ENCODE measurements around the gene ZNF512B. TPM values are rescaled to one million over a fixed set of nuclear protein-coding genes. Genes with fewer than 3 reads are reported as not detected.
"Not testable (repeated sequence)": the region's sequence is repeated elsewhere in the genome, so short reads cannot be mapped to it uniquely, and the experiment has no call there.

The ZNF512B gene
- total RNA-seq, 1 experiment from 2014 or later = 0.38 TPM

DNA sequence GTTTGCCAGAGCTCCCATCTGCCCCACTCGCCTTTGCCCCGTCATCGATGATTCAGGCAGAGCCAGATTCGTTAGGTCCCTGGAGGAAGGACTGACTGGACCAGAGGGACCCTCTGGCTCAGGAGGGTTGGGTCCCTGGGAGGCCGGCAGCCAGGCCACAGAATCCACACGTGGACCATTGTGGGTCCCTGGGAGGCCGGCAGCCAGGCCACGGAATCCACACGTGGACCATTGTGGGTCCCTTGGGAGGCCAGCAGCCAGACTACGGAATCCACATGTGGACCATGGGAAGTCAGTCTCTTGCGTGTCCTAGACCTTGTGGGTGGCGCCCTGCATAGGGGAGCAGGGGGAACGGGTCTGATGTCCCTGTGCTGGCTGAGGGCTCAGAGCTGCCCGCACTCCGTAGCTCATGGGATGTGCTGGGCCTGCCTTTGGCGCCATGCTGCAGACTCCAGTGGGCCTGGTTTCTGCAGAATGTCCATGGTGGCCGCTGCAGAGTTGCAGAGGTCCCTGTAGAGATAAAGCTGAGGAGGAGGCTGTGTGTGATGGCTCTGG is 37.0 kb downstream of the ZNF512B start:
- DNase-seq (ENCODE audit: low spot score) = no peak

DNA sequence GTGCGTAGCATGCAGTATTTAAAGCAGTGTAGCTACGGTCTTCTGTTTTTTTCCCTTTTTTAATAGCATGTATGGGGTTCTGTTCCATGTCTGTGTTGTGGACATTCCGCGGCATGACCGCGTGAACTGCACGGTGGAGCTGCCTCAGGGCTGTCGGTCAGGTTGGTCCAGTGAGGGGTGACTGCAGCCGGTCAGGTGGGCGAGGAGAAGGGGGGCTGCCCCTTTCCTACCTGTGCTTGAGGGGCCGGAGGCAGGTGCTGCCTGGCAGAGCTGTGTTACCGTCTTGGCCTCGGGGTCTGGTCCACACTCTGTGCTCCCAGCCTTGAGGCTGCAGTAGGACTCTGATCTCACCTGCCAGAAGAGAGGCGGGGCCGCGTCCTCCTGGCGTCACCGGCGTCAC is 38.0 kb downstream of the ZNF512B start:
- no peak for DNase-seq (ENCODE audit: low spot score)

DNA sequence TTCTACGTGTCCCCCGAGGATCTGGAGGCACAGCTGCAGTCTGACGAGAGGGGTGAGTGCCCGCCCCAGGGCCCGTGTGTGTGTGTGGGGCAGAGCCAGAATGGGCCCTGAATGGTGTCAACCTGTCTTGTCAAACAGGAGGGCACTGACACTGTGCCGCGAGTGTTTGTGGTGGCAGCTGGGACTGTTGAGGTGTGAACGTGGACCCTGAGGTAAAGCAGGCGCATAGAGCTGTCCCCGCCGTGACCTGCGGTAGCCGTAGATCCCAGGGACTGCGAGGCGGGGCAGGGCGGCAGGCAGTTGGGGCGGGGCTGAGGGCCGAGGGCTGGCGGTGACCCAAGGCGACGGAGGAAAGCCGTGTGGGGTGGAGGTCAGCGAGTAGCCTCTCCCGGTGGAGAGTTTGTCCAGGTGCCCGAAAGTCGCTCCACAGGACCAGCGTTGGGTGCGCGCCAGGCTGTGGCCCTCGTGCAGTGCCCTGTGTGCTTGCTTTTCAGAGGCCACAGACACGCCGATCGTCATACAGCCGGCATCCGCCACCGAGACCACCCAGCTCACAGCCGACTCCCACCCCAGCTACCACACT is 38.7 kb downstream of the ZNF512B start:
- DNase-seq (ENCODE audit: low spot score) = peak; percentile 84

DNA sequence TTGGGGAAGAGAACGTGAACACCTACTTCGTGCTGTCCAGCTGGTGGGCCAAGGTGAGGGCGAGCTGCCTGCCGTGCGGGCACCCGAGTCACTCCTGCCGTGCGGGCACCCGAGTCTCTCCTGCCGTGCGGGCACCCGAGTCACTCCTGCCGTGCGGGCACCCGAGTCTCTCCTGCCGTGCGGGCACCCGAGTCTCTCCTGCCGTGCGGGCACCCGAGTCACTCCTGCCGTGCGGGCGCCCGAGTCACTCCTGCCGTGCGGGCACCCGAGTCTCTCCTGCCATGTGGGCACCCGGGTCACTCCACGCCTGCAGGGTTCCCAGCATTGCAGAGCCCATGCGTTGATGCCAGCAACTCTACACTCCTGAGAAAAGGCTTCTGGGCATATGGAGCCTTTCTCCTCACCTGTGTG is 40.3 kb downstream of the ZNF512B start:
- DNase-seq (ENCODE audit: low spot score) = not testable (repeated sequence)

DNA sequence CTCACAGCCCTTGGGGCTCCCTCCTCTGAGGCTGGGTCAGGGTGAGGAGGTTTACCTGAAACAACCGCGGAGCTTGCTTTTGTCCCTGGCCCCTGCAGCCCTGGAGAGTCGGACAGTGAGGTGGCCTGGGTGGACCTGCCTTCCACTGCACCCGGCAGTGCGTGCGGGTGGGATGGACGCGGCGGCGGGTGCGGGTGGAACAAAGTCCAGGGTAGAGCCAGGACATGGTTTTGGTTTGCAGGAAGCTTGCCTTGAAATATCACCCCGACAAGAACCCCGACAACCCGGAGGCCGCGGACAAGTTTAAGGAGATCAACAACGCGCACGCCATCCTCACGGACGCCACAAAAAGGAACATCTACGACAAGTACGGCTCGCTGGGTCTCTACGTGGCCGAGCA is 40.7 kb downstream of the ZNF512B start:
- DNase-seq (ENCODE audit: low spot score) = no peak

DNA sequence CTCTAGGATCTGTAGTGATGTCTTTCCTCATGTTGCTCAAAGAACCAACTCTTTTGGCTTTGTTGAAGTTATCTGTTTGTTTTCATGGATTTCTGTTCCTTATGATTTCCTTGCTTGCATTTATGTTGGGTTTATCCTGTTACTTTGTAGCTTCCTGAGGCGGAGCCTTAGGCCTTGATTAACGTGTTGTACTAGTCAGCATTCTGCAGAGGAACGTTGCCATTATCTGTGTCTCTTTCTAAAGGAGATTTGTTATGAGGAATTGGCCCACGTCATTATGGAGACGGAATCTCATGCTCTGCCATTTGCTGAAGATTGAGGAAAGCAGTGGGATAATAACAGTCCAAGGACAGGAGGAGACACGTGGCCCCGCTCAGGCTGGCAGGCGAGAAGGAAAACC is 43.4 kb downstream of the ZNF512B start:
- DNase-seq (ENCODE audit: low spot score) = no peak

DNA sequence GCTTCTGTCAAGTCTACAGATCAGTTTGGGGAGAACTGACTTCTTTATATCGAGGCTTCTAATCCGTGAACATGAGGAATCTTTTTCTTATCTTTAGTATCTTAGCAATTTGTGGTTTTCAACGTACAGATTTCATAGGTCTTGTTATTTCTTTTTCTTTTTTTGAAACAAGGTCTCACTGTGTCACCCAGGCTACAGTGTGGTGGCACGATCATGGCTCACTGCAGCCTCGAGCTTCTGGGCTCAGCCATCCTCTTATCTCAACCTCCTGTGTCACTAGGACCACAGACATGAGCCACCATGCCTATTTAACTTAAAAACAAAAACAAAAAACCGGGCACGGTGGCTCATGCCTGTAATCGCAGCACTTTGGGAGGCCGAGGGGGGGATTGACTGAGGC is 45.5 kb downstream of the ZNF512B start:
- no peak for DNase-seq (ENCODE audit: low spot score)

DNA sequence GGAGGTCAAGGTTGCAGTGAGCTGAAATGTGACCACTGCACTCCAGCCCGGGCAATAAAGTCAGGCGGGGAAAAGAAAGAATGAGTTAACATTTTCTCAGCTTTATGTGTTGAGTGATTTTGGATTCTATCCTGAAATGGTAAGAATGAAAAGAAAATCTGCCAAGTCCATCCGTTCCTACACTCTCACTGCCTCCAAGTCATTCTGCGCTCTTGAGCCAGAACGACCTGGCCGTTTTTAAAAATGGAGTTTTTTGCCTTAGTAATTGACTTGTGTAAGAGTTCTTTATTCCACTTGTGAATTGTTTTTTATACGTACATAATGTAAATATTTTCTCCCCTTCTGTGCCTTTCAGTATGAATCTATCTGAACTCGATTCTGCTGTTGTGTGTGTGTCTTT is 46.1 kb downstream of the ZNF512B start:
- no peak for DNase-seq (ENCODE audit: low spot score)

DNA sequence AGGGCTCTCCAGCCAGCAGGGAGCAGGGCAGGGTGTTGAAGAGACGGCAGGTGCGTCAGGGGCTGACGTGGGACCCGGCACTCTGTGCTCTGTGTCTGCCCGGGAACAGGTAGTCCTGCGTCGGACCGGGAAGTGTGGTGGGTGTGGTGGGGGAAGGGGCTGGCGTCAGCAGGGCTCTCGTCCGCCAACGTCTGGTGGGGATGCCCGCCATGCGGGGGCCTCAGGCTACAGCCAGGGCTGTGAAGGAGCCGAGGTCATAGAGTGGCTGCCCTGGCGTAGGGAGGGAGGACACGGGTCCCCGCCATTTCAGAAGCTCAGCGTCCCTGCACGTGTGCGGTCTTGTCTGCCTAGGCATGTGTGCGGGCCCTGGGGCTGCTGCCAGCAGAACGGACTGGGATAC is 49.5 kb downstream of the ZNF512B start:
- no peak for DNase-seq (ENCODE audit: low spot score)

DNA sequence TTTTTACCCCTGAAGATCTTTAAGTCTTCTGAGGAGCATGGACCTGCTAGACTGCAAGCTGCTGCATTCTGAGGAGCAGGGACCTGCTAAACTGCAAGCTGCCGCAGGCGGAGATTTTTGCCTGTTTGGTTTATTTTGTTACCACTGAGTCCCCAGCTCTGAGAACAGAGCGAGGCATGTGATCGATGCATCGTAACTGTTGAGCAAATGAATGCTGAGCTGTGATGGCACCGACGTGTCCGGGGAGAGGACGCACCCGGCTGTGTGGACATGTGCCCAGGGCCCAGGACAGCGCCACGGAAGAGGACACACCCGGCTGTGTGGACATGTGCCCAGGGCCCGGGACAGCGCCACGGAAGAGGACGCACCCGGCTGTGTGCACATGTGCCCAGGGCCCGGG is 50.6 kb downstream of the ZNF512B start:
- DNase-seq (ENCODE audit: low spot score) = no peak

DNA sequence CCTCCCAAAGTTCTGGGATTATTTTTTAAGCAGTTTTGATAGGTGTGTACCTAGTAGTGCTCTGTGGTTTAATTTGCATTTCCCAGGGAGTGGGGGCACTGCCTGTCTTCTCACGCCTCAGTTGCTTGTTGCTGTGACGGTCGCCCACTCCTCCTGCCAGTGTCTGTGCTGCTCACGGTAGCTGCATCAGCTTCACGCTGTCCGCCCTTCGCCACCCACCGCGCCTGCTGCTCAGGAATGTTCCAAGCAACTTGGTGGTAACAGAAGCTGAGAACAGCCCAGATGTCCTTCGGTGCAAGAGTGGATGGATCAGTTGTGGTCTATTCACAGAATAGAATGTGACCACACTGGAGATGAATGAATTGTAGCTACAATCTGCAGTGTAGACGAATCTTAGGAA is 51.9 kb downstream of the ZNF512B start:
- DNase-seq (ENCODE audit: low spot score) = no peak

DNA sequence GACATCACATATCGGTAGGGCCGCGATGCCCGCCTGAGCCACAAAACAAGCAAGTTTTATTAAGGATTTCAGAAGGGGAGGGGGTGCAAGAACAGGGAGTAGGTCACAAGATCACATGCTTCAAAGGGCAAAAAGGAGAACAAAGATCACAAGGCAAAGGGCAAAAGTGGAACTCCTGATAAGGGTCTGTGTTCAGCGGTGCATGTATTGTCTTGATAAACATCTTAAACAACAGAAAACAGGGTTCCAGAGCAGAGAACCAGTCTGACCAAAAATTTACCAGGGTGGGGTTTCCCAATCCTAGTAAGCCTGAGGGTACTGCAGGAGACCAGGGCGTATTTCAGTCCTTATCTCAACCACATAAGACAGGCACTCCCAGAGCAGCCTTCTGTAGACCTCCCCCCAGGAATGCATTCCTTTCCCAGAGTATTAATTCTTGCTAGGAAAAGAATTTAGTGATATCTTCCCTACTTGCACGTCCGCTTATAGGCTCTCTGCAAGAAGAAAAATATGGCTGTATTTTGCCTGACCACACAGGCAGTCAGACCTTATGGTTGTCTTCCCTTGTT is 53.3 kb downstream of the ZNF512B start:
- DNase-seq (ENCODE audit: low spot score) = not testable (repeated sequence)

DNA sequence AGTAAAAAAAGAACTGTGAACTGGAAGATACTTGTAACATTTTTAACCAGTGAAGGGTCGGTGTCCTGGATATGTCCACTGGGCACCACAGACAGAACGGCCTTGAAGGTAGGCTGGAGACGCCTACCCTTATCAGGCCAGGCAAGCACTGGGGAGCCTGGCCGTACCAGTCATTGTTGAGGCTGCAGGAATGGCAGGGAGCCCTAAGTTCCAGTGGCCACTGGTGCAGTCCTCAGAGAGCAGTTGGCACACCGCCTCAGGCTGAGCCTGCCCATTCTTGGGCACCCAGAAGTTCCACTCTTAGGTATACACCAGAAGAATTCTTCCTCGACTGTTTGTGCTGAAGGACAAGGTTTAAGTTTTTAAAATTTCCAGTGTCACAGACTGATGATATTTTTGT is 54.3 kb downstream of the ZNF512B start:
- no peak for DNase-seq (ENCODE audit: low spot score)

DNA sequence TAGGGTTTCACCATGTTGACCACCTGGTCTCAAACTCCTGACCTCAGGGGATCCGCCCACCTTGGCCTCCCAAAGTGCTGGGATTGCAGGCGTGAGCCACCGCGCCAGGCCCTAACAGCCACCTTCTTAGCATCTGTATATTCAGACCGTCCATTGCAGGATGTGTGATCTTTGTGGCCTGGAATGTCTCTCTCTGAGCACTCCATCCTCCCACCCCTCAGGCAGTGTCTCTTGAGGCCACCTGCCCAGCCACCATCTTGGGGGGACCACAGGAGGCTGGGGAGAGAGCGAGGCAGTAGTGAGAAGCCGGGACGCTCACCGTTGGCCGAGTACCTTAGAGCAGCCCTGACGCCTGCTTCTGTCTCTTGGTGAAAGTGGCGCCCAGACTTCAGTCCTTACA is 56.0 kb downstream of the ZNF512B start:
- DNase-seq (ENCODE audit: low spot score) = no peak

DNA sequence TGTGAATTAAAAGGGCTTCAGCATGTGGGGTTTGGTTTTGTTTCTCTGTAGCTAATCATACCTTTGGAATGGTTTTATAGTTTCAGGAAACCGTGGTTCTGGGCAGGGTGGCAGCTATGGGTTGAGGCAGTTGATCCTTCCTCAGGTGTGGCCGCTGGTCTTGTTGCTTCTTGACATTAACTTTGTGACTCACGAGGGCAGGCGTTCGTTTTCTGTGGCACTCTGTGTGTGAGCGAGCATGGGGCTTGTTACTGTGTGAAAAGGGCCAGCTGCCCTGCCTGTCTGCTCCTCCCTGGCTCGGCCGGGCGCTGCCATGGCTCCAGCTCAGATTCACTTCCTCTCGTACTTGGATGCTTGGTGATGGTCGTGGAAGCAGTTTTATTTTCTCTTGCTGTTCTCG is 58.6 kb downstream of the ZNF512B start:
- peak; percentile 94 for DNase-seq (ENCODE audit: low spot score)

DNA sequence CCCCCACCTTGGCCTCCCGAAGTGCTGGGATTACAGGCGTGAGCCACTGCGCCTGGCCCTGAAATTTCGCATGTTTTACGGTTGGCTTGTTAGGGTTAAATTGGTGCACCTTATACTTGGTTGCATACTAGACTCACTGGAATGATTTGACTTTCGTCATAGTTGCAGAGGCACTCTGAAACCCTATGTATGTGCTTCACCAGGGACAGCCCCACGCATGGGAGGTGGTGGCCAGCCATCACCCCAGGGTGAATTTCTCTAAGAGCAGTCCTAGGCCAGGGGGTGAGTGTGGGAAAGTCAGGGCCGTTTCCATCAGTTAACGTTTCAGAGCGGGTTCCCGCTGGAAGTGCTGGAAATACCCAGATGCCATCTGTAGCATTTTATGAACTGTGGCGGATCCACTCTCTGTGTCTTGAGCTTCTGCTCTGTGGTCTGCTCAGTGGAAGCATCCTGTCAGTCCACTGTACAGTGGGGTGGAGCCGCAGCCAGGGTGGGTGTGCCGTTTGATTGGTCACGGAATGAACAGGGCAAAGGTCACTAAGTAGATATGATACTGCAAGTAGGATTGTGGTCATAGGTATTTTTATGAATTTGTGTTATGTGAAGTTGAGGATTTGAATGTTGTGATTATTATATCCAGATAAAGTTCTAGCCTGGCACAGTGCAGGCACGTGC is 61.6 kb downstream of the ZNF512B start:
- DNase-seq (ENCODE audit: low spot score) = peak; percentile 82

Small RNAs within 50 kb of the gene (small RNA-seq; reads per million reads assigned to genes)
- gene MIR647 (not detected), gene MIR941-2 (not detected), gene MIR941-4 (not detected), gene MIR941-5 (not detected), gene RNU1-134P (0.93 reads per million, percentile 30 among the genes with 10 or more reads in this experiment)

Other genes starting within 250 kb of the ZNF512B start
- gene LIME1, start 233.3 kb downstream of the ZNF512B start, total RNA-seq (2014; rRNA removed; shearing (Covaris generic)) = 267 and 295 TPM in 2 replicates
- gene SLC2A4RG, start 230.2 kb downstream of the ZNF512B start, total RNA-seq (2014; rRNA removed; shearing (Covaris generic)) = 200 and 229 TPM in 2 replicates
- 3.3 and 5.3 TPM in 2 replicates for gene ZBTB46, start 138.7 kb downstream of the ZNF512B start, total RNA-seq (2014; rRNA removed; shearing (Covaris generic))
- gene ABHD16B, start 108.4 kb downstream of the ZNF512B start, total RNA-seq (2014; rRNA removed; shearing (Covaris generic)) = not detected in 2 replicates
- gene TPD52L2, start 104.7 kb downstream of the ZNF512B start, total RNA-seq (2014; rRNA removed; shearing (Covaris generic)) = 151 and 156 TPM in 2 replicates
- gene DNAJC5, start 74.8 kb downstream of the ZNF512B start, total RNA-seq (2014; rRNA removed; shearing (Covaris generic)) = 106 and 109 TPM in 2 replicates
- gene UCKL1, start 13.5 kb downstream of the ZNF512B start, total RNA-seq (2014; rRNA removed; shearing (Covaris generic)) = 63.2 and 68.4 TPM in 2 replicates
- gene SAMD10, start 9.7 kb upstream of the ZNF512B start, total RNA-seq (2014; rRNA removed; shearing (Covaris generic)) = 47.2 and 51.9 TPM in 2 replicates
- 102 and 110 TPM in 2 replicates for gene PRPF6, start 11.2 kb upstream of the ZNF512B start, total RNA-seq (2014; rRNA removed; shearing (Covaris generic))
- gene C20orf204, start 66.3 kb upstream of the ZNF512B start, total RNA-seq (2014; rRNA removed; shearing (Covaris generic)) = 0.69 and 1.5 TPM in 2 replicates
- gene SOX18, start 79.7 kb upstream of the ZNF512B start, total RNA-seq (2014; rRNA removed; shearing (Covaris generic)) = not detected in 2 replicates
- gene TCEA2, start 93.3 kb upstream of the ZNF512B start, total RNA-seq (2014; rRNA removed; shearing (Covaris generic)) = 1.2 TPM in 1 of 2 replicates, not detected in the other
- gene RGS19, start 109.6 kb upstream of the ZNF512B start, total RNA-seq (2014; rRNA removed; shearing (Covaris generic)) = 89.2 and 99.8 TPM in 2 replicates
- gene OPRL1, start 110.2 kb upstream of the ZNF512B start, total RNA-seq (2014; rRNA removed; shearing (Covaris generic)) = 1.2 and 1.5 TPM in 2 replicates
- not detected in 2 replicates for gene LKAAEAR1, start 114.5 kb upstream of the ZNF512B start, total RNA-seq (2014; rRNA removed; shearing (Covaris generic))
- not detected in 2 replicates for gene NPBWR2, start 137.6 kb upstream of the ZNF512B start, total RNA-seq (2014; rRNA removed; shearing (Covaris generic))
- 2.8 and 5.8 TPM in 2 replicates for gene MYT1, start 194.5 kb upstream of the ZNF512B start, total RNA-seq (2014; rRNA removed; shearing (Covaris generic))

All from HT-29 (cell line).